Common myeloid progenitor, CD34-positive (primary cell): ENCODE results near the gene SLC22A14.
A peak's percentile ranks its signal among the peaks of the same experiment; 100 is the strongest.

ENCODE experiments used
- CTCF ChIA-PET: fragments of 350-600 bp; sonication (Branson Sonifier 250); formaldehyde crosslinking; loops from one replicate; lab custom pipeline; 2021; ENCODE audit warnings: antibody characterized with exemption; lab: Charles Lee
- POLR2A ChIA-PET: fragments of 350-600 bp; sonication (Branson Sonifier 250); formaldehyde crosslinking; loops from one replicate; lab custom pipeline; 2021; ENCODE audit warnings: antibody characterized with exemption; lab: Charles Lee
- DNase-seq, 3 donors: peaks; one replicate each; pipeline versions ENCODE4 v3.0.0 to v3.0.0-alpha.2; 2013
- H3K27ac ChIP-seq, 2 experiments: 1 replicate in 1 of 2; 2 replicates in 1 of 2; pipeline ENCODE4 v1.7.0; 2013; ENCODE audit warnings: inconsistent platforms in 2 of 2, low read length in 2 of 2, mild to moderate bottlenecking in 2 of 2, low read depth in 1 of 2, moderate library complexity in 1 of 2; ENCODE audit not compliant: severe bottlenecking in 2 of 2, insufficient read depth in 1 of 2, poor library complexity in 1 of 2
- H3K27me3 ChIP-seq, 5 experiments: replicated peaks in 2 of 5; 1 replicate in 3 of 5; 2 replicates in 2 of 5; pipeline versions ENCODE4 v1.6.1 to v1.7.0; 2013; ENCODE audit warnings: low read length in 4 of 5, mild to moderate bottlenecking in 2 of 5, moderate library complexity in 2 of 5, inconsistent platforms in 1 of 5; ENCODE audit not compliant: insufficient read depth in 5 of 5, control insufficient read depth in 4 of 5
- H3K36me3 ChIP-seq, 4 experiments: 1 replicate in 2 of 4; 2 replicates in 2 of 4; pipeline versions ENCODE4 v1.6.1 to v1.7.0; 2013; ENCODE audit warnings: low read length in 3 of 4, control low read depth in 1 of 4, mild to moderate bottlenecking in 1 of 4; ENCODE audit not compliant: control insufficient read depth in 4 of 4, insufficient read depth in 4 of 4
- H3K4me1 ChIP-seq, 4 experiments: 1 replicate in 3 of 4; 2 replicates in 1 of 4; pipeline versions ENCODE4 v1.6.1 to v1.7.1; 2013; ENCODE audit warnings: low read length in 3 of 4, mild to moderate bottlenecking in 3 of 4, control low read depth in 1 of 4, inconsistent platforms in 1 of 4, moderate library complexity in 1 of 4; ENCODE audit not compliant: control insufficient read depth in 4 of 4, insufficient read depth in 4 of 4; ENCODE audit errors: control extremely low read depth in 1 of 4
- H3K4me3 ChIP-seq, 7 experiments: 1 replicate in 4 of 7; 2 replicates in 3 of 7; pipeline versions ENCODE4 v1.5.1 to v1.7.0; 2013; ENCODE audit warnings: mild to moderate bottlenecking in 7 of 7, low read length in 6 of 7, moderate library complexity in 6 of 7, inconsistent platforms in 2 of 7, low read depth in 2 of 7, control low read depth in 1 of 7; ENCODE audit not compliant: insufficient read depth in 4 of 7, control insufficient read depth in 1 of 7; ENCODE audit errors: extremely low read depth in 1 of 7
- H3K9me3 ChIP-seq, 5 experiments: 1 replicate in 4 of 5; 2 replicates in 1 of 5; pipeline versions ENCODE4 v1.6.1 to v1.7.1; 2013; ENCODE audit warnings: low read length in 4 of 5, mild to moderate bottlenecking in 2 of 5, inconsistent platforms in 1 of 5, low read depth in 1 of 5, moderate library complexity in 1 of 5; ENCODE audit not compliant: control insufficient read depth in 4 of 5, insufficient read depth in 2 of 5; ENCODE audit errors: control extremely low read depth in 1 of 5
- WGBS: methylation state at CpG from one replicate; pipeline ENCODE4 v1.1.5; 2013; ENCODE audit not compliant: insufficient coverage; 5-methylcytosine and 5-hydroxymethylcytosine counted together

The SLC22A14 gene

GRCh38 chr3:38297537-38297936 lies 15.4 kb downstream of the SLC22A14 start:
- POLR2A ChIA-PET, result no interaction called here
- DNase-seq, result no peak
- Histone ChIP-seq H3K4me1 (no peaks in the 10 kb centered on the region), H3K27me3 (no peaks in the 10 kb centered on the region), H3K27ac (no peak overlapping the region), H3K36me3 (no peaks in the 10 kb centered on the region), H3K4me3 (no peak overlapping the region), H3K9me3 (no peaks in the 10 kb centered on the region)
- CTCF ChIA-PET, result interaction anchor here (1.0 to 1.9 kb wide), 10 partner anchors 11 to 183 kb away, joined by 3 to 10 read pairs (median 4); partner anchors contain the start of gene XYLB

- no peaks in the 10 kb centered on the region for H3K9me3 ChIP-seq
- no peaks in the 10 kb centered on the region for H3K36me3 ChIP-seq
- ChIA-PET CTCF (interaction anchor here (0.6 to 1.9 kb wide), 15 partner anchors 10 to 183 kb away, joined by 3 to 10 read pairs (median 4); partner anchors contain the start of gene XYLB), POLR2A (no interaction called here)
- H3K4me3 ChIP-seq, result no peak overlapping the region
- H3K27me3 ChIP-seq, result no peaks in the 10 kb centered on the region
- no peak overlapping the region for H3K27ac ChIP-seq
- no peaks in the 10 kb centered on the region for H3K4me1 ChIP-seq
- DNase-seq, result peak; percentile 14 to 34 (median 22)
- WGBS, result 100% methylated on average over 2 of the region's 5 CpGs
Observed at GRCh38 chr3:38297947-38298711, 16.0 kb downstream of the SLC22A14 start.

GRCh38 chr3:38306941-38307340 lies 24.8 kb downstream of the SLC22A14 start:
- no peak overlapping the region for H3K27ac ChIP-seq
- POLR2A ChIA-PET, result no interaction called here
- 98% methylated on average over 4 of the region's 5 CpGs for WGBS

DNA sequence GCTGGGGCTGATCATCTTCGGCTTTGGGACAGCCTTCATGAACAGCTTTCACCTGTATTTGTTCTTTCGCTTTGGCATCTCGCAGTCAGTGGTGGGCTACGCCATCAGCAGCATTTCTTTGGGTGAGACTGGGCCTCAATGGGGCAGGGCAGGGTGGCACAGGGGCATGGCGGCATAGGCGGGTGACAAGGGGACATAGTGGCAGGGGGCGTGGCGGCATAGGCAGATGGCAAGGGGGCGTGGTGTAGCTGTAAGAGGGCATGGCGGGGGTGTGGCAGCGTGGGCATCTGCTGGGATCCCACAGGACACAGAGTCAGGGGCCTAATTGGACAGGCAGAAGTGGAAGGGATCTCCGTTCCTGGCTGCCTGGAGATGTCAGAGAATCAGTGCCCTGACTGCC lies 25.5 kb downstream of the SLC22A14 start:
- CTCF ChIA-PET, result interaction anchor here (1.2 kb wide), 1 partner anchor 10 kb away, joined by 3 read pairs; no protein-coding TSS in a partner anchor
- H3K36me3 ChIP-seq, result no peaks in the 10 kb centered on the region
- 100% methylated on average over 8 of the region's 12 CpGs for whole genome bisulfite sequencing
- H3K27ac ChIP-seq, result no peak overlapping the region
- no peaks in the 10 kb centered on the region for H3K4me1 ChIP-seq
- no peak overlapping the region for H3K4me3 ChIP-seq
- no peak for DNase-seq
- no peaks in the 10 kb centered on the region for H3K9me3 ChIP-seq
- H3K27me3 ChIP-seq, result no peaks in the 10 kb centered on the region
- POLR2A ChIA-PET, result no interaction called here

More at GRCh38 chr3:38306941-38307340, 24.8 kb downstream of the SLC22A14 start:
- Histone ChIP-seq H3K4me1 (no peaks in the 10 kb centered on the region), H3K9me3 (no peaks in the 10 kb centered on the region), H3K27me3 (no peaks in the 10 kb centered on the region), H3K4me3 (no peak overlapping the region), H3K36me3 (no peaks in the 10 kb centered on the region)
- CTCF ChIA-PET, result no interaction called here
- no peak for DNase-seq

- ChIA-PET POLR2A (no interaction called here), CTCF (interaction anchor here (1.2 kb wide), 1 partner anchor 10 kb away, joined by 3 read pairs; no protein-coding TSS in a partner anchor)
- Histone ChIP-seq H3K36me3 (no peaks in the 10 kb centered on the region), H3K27me3 (no peaks in the 10 kb centered on the region), H3K9me3 (no peaks in the 10 kb centered on the region), H3K4me1 (peaks cover 0 to 2% (median under 1%) of the 10 kb centered on the region in 4 experiments), H3K4me3 (no peak overlapping the region), H3K27ac (no peak overlapping the region)
- no peak for DNase-seq
- WGBS, result 92% methylated on average over 9 of the region's 9 CpGs
Observed at GRCh38 chr3:38308456-38308855, 26.4 kb downstream of the SLC22A14 start.

DNA sequence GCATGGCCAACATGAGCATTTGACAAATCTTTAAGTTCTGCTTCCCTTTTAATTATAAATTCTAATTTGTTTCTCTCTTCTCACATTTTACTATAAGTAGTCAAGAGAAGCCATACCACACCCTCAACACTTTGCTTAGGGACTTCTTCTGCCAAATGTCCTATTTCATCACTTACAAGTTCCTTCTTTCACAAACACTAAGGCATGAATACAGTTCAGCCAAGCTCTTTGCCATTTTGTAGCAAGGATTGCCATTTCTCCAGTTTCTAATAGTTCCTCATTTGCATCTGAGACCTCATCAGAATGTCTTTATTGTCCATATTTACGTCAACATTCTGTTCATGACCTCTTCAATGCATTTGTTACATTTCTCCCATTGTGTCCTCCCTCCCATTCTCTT lies 29.4 kb downstream of the SLC22A14 start:
- Histone ChIP-seq H3K27me3 (no peaks in the 10 kb centered on the region), H3K4me3 (no peak overlapping the region), H3K4me1 (peaks cover 0 to 16% (median 12%) of the 10 kb centered on the region in 4 experiments), H3K27ac (no peak overlapping the region), H3K36me3 (no peaks in the 10 kb centered on the region), H3K9me3 (no peaks in the 10 kb centered on the region)
- ChIA-PET CTCF (no interaction called here), POLR2A (no interaction called here)
- WGBS, result 100% methylated on average over 1 of the region's 1 CpG
- DNase-seq, result no peak

DNA sequence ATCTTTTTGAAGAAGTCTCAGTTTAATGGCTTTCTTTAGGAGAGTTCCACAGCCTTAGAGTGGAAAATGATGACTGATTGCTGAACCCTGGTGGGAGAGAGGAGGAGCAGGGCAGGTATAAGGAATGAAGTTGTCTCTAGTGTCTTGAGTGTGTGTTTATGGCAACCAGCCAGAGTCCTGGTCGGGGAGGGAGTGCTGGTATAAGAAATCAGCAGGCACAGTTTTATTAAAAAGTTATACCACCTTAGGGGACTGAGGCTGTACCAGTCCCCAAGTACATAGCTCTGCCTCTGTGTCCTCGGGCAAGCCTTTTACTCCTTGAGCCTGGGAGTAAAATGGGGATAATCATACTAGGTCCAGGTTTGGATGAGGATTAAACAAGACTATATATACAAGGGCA lies 29.8 kb downstream of the SLC22A14 start:
- POLR2A ChIA-PET, result no interaction called here
- no peaks in the 10 kb centered on the region for H3K27me3 ChIP-seq
- no peak overlapping the region for H3K4me3 ChIP-seq

More for the DNA sequence above, 29.8 kb downstream of the SLC22A14 start:
- Histone ChIP-seq H3K4me1 (peaks cover 0 to 16% (median 12%) of the 10 kb centered on the region in 4 experiments), H3K36me3 (no peaks in the 10 kb centered on the region), H3K9me3 (no peaks in the 10 kb centered on the region), H3K27ac (no peak overlapping the region)
- DNase-seq, result no peak
- CTCF ChIA-PET, result no interaction called here
- 83% methylated on average over 1 of the region's 2 CpGs for WGBS
